HG03139 (cell line): Measurements from ENCODE around the gene SLC15A4.
A peak's percentile ranks its signal among the peaks of the same experiment; 100 is the strongest.
"Not testable (repeated sequence)": the region's sequence is repeated elsewhere in the genome, so short reads cannot be mapped to it uniquely, and the experiment has no call there.

Experiments used
- ATAC-seq: cut with Tn5 transposase; IDR thresholded peaks from one replicate; pipeline ENCODE4 v1.9.1; 2021; ENCODE audit not compliant: unreplicated experiment

The SLC15A4 gene

GRCh38 chr12:128844031-128844635, 20.4 kb upstream of the SLC15A4 start:
- peak; percentile 36 for ATAC-seq

GRCh38 chr12:128843538-128843937, 19.8 kb upstream of the SLC15A4 start:
- no peak for ATAC-seq

GRCh38 chr12:128842579-128842978, 18.8 kb upstream of the SLC15A4 start:
- no peak for ATAC-seq

- ATAC-seq: peak; percentile 68
Observed at GRCh38 chr12:128840862-128841468, 17.2 kb upstream of the SLC15A4 start.

- not testable (repeated sequence) for ATAC-seq
Observed at GRCh38 chr12:128839885-128840284, 16.1 kb upstream of the SLC15A4 start.

GRCh38 chr12:128833418-128833817, 9.7 kb upstream of the SLC15A4 start:
- ATAC-seq: no peak

GRCh38 chr12:128830505-128830893, 6.7 kb upstream of the SLC15A4 start:
- ATAC-seq: peak; percentile 42

- ATAC-seq: peak; percentile 85
Observed at GRCh38 chr12:128829861-128830504, 6.2 kb upstream of the SLC15A4 start.

GRCh38 chr12:128827724-128828123, 4.0 kb upstream of the SLC15A4 start:
- no peak for ATAC-seq

- no peak for ATAC-seq
Observed at GRCh38 chr12:128825835-128826234, 2.1 kb upstream of the SLC15A4 start.

- ATAC-seq: peak; percentile 27
Observed at GRCh38 chr12:128823216-128823915, 392 bp downstream of the SLC15A4 start.

- peak; percentile 47 for ATAC-seq
Observed at GRCh38 chr12:128820723-128821432, 2.9 kb downstream of the SLC15A4 start.

- no peak for ATAC-seq
Observed at GRCh38 chr12:128820253-128820652, 3.5 kb downstream of the SLC15A4 start.

GRCh38 chr12:128819293-128820144, 4.2 kb downstream of the SLC15A4 start:
- no peak for ATAC-seq

GRCh38 chr12:128818065-128819022, 5.4 kb downstream of the SLC15A4 start:
- ATAC-seq: peak; percentile 38

GRCh38 chr12:128817111-128818015, 6.4 kb downstream of the SLC15A4 start:
- ATAC-seq: peak; percentile 39

GRCh38 chr12:128816643-128816920, 7.2 kb downstream of the SLC15A4 start:
- no peak for ATAC-seq
